Large intestine (tissue), 3 donors: ENCODE results near the gene EZH2. TPM values are rescaled to one million over a fixed set of nuclear protein-coding genes. Genes with fewer than 3 reads are reported as not detected.

Experiments used
- DNase-seq, 2 donors: peaks; one replicate each; pipeline versions ENCODE4 v3.0.0 to v3.0.0-alpha.2; 2013
- H3K27ac ChIP-seq: one replicate; pipeline ENCODE4 v1.5.1; 2013; ENCODE audit warnings: low read length
- H3K27me3 ChIP-seq: 2 replicates; pipeline ENCODE4 v1.6.1; 2013; ENCODE audit warnings: low read length; ENCODE audit not compliant: control insufficient read depth, insufficient read depth
- H3K36me3 ChIP-seq: 2 replicates; pipeline ENCODE4 v1.6.1; 2013; ENCODE audit warnings: low read length; ENCODE audit not compliant: control insufficient read depth, insufficient read depth
- H3K4me1 ChIP-seq: one replicate; pipeline ENCODE4 v1.6.1; 2013; ENCODE audit warnings: low read length; ENCODE audit not compliant: control insufficient read depth, insufficient read depth
- H3K4me3 ChIP-seq: one replicate; pipeline ENCODE4 v1.5.1; 2013; ENCODE audit warnings: low read length
- H3K9me3 ChIP-seq: one replicate; pipeline ENCODE4 v1.6.1; 2013; ENCODE audit warnings: mild to moderate bottlenecking, low read depth, low read length, moderate library complexity; ENCODE audit not compliant: control insufficient read depth
- WGBS: methylation state at CpG from one replicate; pipeline ENCODE4 v1.1.5; 2013; ENCODE audit warnings: low lambda C conversion rate; ENCODE audit not compliant: insufficient coverage; 5-methylcytosine and 5-hydroxymethylcytosine counted together
- polyA plus RNA-seq: library from polyadenylated mRNA; unstranded; fragments of 120-200 nt; gene quantifications from one replicate; pipeline ENCODE4 v1.2.1, GENCODE V29; 2013

EZH2 gene
- polyA plus RNA-seq, 1 donor = 20.1 TPM

DNA sequence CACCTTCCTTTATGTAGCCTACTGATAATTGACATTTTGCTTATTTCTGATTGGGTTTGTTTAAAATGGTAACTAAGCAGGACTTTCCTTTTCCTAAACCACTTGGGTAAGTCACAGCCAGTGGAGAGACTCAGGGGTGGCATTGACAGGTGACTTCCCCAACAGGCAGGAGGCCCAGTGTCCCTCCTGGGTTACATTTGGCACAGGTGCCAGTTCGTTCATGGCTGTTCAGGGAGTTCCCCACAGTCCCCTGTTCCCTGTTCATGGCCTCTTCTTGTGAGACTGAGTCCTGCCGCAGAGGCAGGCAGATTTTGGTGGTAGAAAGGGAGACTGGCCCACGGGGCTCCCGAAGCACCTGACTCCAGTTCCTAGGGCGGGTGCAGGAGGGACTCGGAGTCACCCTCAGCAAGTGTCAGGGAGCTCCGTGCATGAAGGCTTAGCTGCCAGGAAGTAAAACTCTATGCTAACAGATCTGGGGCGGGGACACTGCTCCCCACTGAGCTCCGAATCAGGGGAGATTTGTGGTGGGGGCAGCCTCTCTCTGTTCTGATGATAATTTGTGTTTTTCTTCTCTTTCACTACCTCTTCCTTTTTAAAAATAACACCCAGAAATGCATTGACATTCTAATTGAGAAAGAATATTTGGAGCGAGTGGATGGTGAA lies 84.1 kb downstream of the EZH2 start:
- no peak overlapping the region for H3K4me3 ChIP-seq
- H3K9me3 ChIP-seq = no peaks in the 10 kb centered on the region
- H3K27ac ChIP-seq = no peak overlapping the region
- no CpG with 5 or more reads among the region's 10 CpGs for WGBS
- DNase-seq = no peak
- no peaks in the 10 kb centered on the region for H3K27me3 ChIP-seq
- no peaks in the 10 kb centered on the region for H3K4me1 ChIP-seq
- peaks cover 78% of the 10 kb centered on the region for H3K36me3 ChIP-seq

GRCh38 chr7:148796841-148797240 lies 87.2 kb downstream of the EZH2 start:
- Histone ChIP-seq H3K27ac (no peak overlapping the region), H3K27me3 (no peaks in the 10 kb centered on the region), H3K36me3 (peaks cover 82% of the 10 kb centered on the region), H3K4me3 (no peak overlapping the region), H3K4me1 (no peaks in the 10 kb centered on the region), H3K9me3 (no peaks in the 10 kb centered on the region)
- DNase-seq = no peak
- WGBS = no CpG with 5 or more reads among the region's 10 CpGs

DNA sequence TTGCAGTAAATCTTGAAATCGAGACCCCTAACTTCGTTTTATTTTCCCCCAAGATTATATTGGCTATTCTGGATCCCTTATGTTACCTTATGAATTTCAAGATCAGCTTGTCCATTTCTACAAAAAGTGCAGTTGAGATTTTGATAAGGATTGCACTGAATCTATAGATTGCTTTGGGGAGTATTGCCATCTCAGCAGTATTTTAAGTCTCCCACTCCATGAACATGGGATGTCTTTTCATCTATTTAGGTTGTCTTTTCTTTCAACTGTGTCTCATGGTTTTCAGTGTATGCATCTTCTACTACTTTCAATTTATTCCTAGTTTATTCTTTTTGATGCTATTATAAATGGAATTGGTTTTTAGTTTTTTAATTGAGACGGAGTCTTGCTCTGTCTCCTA lies 89.6 kb downstream of the EZH2 start:
- DNase-seq = no peak
- 100% methylated on average over 1 of the region's 3 CpGs for WGBS
- Histone ChIP-seq H3K27me3 (no peaks in the 10 kb centered on the region), H3K9me3 (no peaks in the 10 kb centered on the region), H3K36me3 (peaks cover 82% of the 10 kb centered on the region), H3K27ac (no peak overlapping the region), H3K4me1 (no peaks in the 10 kb centered on the region), H3K4me3 (no peak overlapping the region)

DNA sequence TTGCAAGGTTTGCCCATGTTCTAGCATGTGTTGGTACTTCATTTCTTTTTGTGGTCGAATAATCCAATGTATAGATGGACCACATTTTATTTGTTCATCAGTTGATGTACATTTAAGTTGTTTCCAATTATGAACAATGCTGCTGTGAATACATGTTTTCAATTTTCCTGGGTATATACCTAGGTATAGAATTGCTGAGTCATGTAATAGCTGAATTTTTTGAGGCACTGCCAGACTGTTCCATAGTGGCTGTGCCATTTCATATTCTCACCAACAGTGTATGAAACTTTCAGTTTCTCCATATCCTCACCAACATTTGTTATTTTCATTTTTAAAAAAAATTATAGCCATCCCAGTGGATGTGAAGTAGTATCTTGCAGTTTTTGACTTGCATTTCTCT lies 90.5 kb downstream of the EZH2 start:
- no peak for DNase-seq
- WGBS = no CpG with 5 or more reads among the region's 1 CpG
- H3K36me3 ChIP-seq = peaks cover 80% of the 10 kb centered on the region
- no peaks in the 10 kb centered on the region for H3K9me3 ChIP-seq
- no peak overlapping the region for H3K27ac ChIP-seq
- no peak overlapping the region for H3K4me3 ChIP-seq
- no peaks in the 10 kb centered on the region for H3K27me3 ChIP-seq
- H3K4me1 ChIP-seq = no peaks in the 10 kb centered on the region

DNA sequence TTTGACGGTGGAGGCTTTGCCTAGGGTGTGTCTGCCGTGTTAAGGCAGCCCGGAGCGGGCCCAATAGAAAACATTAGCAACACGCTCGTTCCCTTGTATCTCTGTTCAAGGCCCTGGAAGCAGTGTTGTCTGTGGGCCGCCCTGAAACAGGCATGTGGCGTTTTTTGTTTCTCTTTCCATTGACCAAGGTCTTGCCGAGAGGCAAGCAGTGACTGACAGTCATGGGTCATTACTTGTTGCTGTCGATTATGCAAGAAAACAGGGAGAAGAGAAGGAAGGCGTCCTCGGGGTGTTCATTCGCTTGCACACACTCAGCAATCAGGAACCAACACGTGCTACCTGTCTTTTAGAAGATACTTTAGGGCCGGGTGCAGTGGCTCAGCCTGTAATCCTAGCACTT lies 92.5 kb downstream of the EZH2 start:
- no CpG with 5 or more reads among the region's 15 CpGs for WGBS
- Histone ChIP-seq H3K27me3 (no peaks in the 10 kb centered on the region), H3K4me1 (no peaks in the 10 kb centered on the region), H3K36me3 (peaks cover 78% of the 10 kb centered on the region), H3K9me3 (no peaks in the 10 kb centered on the region), H3K27ac (no peak overlapping the region), H3K4me3 (no peak overlapping the region)
- DNase-seq = no peak

DNA sequence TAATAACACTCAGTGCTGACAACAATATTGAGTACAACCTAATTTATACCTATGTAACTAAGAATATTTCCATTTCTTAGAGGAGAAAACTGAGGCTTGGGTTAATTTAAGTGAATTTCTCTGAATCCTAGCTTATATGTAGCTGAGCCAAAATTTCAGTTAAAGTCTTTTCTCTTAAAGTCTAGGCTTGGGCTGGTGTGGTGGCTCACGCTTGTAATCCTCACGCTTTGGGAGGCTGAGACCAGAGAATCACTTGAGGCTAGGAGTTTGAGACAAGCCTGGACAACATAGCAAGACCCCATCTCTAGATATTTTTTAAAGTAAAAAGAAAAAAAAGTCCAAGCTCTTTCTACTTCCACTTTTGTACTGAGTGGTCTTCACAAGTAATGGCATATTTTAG lies 93.2 kb downstream of the EZH2 start:
- 100% methylated on average over 1 of the region's 2 CpGs for whole genome bisulfite sequencing
- no peak for DNase-seq
- H3K9me3 ChIP-seq = no peaks in the 10 kb centered on the region
- H3K4me1 ChIP-seq = no peaks in the 10 kb centered on the region
- no peak overlapping the region for H3K27ac ChIP-seq
- H3K27me3 ChIP-seq = no peaks in the 10 kb centered on the region
- H3K4me3 ChIP-seq = no peak overlapping the region
- peaks cover 77% of the 10 kb centered on the region for H3K36me3 ChIP-seq

DNA sequence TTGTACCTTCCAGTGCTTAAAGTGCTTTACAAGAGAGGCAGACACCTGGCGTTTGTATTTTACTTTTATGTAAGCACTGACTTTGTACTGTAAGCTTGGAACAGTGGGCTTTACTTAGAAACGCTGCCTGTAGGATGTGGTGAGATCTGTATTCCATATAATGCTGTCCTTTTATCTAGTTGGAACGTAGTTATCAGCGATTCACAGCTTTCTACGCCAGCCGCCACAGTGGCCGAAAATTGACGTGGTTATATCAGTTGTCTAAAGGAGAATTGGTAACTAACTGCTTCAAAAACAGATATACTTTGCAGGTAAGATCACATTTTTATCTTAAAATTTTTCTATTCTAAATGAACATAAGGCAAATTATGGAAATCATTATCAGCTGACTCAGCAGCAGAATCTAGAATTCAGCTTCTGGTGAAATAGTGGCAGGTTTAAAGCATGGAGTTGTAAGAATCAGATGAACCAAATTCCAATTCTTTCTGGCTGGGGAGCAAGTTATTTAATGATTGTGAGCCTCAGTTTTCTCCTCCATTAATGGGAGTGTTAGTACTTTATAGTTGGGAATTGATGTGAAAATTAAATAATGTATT lies 93.9 kb downstream of the EZH2 start:
- WGBS = no CpG with 5 or more reads among the region's 8 CpGs
- no peaks in the 10 kb centered on the region for H3K4me1 ChIP-seq
- no peaks in the 10 kb centered on the region for H3K27me3 ChIP-seq
- no peak for DNase-seq
- no peak overlapping the region for H3K4me3 ChIP-seq
- peaks cover 79% of the 10 kb centered on the region for H3K36me3 ChIP-seq
- no peak overlapping the region for H3K27ac ChIP-seq
- H3K9me3 ChIP-seq = no peaks in the 10 kb centered on the region

DNA sequence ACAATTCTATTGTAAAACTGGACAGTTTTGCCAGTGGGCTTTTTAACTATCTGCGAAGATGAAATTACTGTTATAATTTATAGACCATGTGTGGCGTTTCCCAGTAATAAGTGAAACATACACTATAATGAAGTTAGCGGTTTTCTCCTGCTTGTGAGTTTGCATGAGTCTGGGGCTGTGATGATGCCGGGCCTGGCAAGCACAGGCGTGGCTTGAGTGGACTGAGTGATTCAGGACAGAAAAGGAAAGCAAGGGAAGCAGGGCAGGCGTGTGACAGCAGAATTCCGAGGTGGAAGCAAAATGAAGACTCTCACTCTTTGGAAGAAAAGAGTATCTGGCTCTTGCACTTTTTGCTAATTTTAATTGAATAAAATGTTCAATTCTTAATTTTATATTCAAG lies 94.9 kb downstream of the EZH2 start:
- no peaks in the 10 kb centered on the region for H3K4me1 ChIP-seq
- H3K36me3 ChIP-seq = peaks cover 74% of the 10 kb centered on the region
- WGBS = 100% methylated on average over 2 of the region's 7 CpGs
- no peaks in the 10 kb centered on the region for H3K9me3 ChIP-seq
- DNase-seq = no peak
- H3K27me3 ChIP-seq = no peaks in the 10 kb centered on the region
- no peak overlapping the region for H3K27ac ChIP-seq
- H3K4me3 ChIP-seq = no peak overlapping the region

- Histone ChIP-seq H3K27ac (no peak overlapping the region), H3K9me3 (no peaks in the 10 kb centered on the region), H3K4me3 (no peak overlapping the region), H3K27me3 (no peaks in the 10 kb centered on the region), H3K36me3 (peaks cover 75% of the 10 kb centered on the region), H3K4me1 (no peaks in the 10 kb centered on the region)
- DNase-seq = no peak
- no CpG with 5 or more reads among the region's 14 CpGs for WGBS
These were observed 96.4 kb downstream of the EZH2 start for GRCh38 chr7:148787571-148788295.

DNA sequence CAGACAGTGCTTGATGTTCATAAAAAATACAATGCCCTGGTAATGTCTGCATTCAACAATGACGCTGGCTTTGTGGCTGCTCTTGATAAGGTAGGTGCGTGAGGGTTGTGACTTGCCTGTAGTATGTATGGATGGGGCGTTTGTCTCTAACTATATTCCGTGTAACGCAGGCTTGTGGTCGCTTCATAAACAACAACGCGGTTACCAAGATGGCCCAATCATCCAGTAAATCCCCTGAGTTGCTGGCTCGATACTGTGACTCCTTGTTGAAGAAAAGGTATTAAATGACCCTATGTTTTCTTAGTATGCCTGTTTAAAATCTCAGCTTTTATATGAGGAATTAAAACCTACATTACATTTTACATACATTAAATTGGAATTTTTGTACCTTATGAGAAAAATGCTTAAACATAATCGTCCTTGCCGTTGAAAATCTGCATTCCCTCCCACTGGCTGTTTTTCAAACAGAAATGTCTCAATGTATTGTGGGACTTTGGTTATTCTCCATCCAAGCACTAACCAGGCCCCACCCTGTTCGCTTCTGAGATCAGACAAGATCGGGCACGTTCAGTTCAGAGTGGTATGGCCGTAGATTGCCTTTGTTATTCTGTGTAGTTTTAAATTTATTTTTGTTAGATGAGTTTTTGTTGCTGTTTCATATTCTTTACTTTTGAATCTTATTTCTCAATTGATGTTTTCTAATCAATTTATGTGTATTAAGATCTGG lies 100.1 kb downstream of the EZH2 start:
- H3K36me3 ChIP-seq = peaks cover 60% of the 10 kb centered on the region

More for the DNA sequence above, 100.1 kb downstream of the EZH2 start:
- no peaks in the 10 kb centered on the region for H3K9me3 ChIP-seq
- no peak overlapping the region for H3K4me3 ChIP-seq
- no peaks in the 10 kb centered on the region for H3K4me1 ChIP-seq
- WGBS = no CpG with 5 or more reads among the region's 15 CpGs
- no peak for DNase-seq
- H3K27ac ChIP-seq = no peak overlapping the region
- no peaks in the 10 kb centered on the region for H3K27me3 ChIP-seq
